Measurements from ENCODE around the gene MS4A18.

The MS4A18 gene

GRCh38 chr11:60788401-60789125, 64.0 kb downstream of the MS4A18 start:
- DNase-seq (ENCODE audit: low spot score), result no peak

- no peak for DNase-seq (ENCODE audit: low spot score)
These were observed 66.2 kb downstream of the MS4A18 start for GRCh38 chr11:60790726-60791125.

GRCh38 chr11:60791153-60791933, 66.8 kb downstream of the MS4A18 start:
- DNase-seq (ENCODE audit: low spot score), result no peak

- no peak for DNase-seq (ENCODE audit: low spot score)
These were observed 68.0 kb downstream of the MS4A18 start for GRCh38 chr11:60792521-60792920.
